GM18907 (cell line): ENCODE data around the gene C1QTNF2.

Source experiments
- ATAC-seq: cut with Tn5 transposase; IDR thresholded peaks from one replicate; pipeline ENCODE4 v1.9.1; 2021; ENCODE audit warnings: mild to moderate bottlenecking, moderate library complexity; ENCODE audit not compliant: unreplicated experiment

Gene C1QTNF2

DNA sequence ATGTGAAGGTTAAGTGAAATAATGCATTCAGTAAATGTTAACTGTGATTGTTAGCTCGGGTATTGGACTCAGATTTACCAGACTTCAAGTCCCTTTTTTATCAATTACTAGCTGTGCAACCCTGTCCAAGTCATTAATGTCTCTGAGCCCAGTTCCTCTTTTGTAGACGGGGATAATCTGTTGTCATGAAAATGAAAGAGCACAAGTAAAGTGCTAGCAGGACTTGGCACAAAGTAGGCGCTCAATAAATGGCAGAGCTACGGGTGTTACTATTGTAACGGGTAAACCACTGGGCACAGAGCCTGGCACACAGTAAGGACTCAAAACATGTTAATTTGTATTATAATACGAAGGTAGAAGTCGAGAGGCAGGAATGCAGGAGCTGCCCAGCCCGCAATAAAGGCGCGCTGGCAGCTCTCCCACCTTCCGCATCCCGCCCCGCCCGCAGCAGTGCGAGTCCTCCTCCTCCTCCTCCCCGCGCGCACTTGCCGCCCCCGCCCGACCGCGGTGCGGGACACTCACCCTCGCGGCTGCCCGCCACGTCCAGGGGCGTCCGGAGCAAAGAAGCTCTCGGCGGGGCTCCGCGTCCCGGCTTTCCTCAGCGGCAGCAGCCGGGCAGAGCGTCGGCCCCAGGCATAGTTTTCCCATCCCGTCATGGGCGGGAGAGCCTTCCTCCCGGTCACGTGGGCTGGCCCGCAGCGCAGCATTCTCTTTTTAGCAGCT, at the start of gene C1QTNF2:
C1QTNF2 (minus strand) TSS at position 637 of the 723 bp plus-strand sequence. CDS start 15,615 bp downstream, outside the sequence.
- ATAC-seq, result no peak

- no peak for ATAC-seq
These were observed 49.8 kb upstream of the C1QTNF2 start for GRCh38 chr5:160420331-160420610.

DNA sequence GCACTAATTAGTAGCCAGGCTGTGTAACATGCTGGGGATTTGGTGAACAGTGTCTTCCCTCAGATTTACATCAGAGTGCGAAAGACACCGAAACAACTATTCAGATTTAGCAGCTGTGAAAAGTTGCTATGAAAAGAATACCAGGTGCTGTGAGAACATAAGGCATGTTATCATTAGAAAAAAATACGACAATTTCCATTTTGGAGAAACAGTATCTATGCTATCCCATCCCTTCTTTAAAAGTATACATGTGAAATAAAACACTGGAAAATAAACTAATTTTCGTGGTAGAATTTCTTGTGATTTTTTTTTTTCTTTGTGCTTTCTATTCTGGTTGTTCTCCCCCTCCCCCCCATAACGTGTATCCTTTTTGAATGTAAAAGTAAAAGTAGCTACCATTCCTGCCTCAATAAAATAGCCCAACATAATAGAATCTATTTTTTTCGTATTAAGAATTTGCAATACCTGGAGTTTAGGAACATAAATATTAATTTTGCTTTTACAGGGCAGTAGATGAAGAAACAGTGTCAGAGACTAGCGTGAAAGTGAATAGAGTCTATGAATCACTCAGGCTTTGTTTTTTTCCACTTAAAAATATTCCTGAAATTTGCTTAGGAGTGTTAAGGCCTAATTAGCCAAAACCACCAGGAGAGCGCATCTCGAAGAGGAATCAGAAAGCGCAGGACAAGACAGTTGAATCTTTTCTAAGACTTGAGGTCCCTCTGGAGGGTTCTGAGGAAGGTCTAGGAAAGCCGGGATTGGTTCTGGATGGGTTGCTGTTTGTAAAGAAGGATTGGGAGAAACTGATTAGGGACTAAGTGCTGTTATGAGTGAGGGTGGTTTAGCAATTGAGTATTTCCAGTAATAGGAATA, 49.3 kb upstream of the C1QTNF2 start:
- peak; percentile 49 for ATAC-seq

DNA sequence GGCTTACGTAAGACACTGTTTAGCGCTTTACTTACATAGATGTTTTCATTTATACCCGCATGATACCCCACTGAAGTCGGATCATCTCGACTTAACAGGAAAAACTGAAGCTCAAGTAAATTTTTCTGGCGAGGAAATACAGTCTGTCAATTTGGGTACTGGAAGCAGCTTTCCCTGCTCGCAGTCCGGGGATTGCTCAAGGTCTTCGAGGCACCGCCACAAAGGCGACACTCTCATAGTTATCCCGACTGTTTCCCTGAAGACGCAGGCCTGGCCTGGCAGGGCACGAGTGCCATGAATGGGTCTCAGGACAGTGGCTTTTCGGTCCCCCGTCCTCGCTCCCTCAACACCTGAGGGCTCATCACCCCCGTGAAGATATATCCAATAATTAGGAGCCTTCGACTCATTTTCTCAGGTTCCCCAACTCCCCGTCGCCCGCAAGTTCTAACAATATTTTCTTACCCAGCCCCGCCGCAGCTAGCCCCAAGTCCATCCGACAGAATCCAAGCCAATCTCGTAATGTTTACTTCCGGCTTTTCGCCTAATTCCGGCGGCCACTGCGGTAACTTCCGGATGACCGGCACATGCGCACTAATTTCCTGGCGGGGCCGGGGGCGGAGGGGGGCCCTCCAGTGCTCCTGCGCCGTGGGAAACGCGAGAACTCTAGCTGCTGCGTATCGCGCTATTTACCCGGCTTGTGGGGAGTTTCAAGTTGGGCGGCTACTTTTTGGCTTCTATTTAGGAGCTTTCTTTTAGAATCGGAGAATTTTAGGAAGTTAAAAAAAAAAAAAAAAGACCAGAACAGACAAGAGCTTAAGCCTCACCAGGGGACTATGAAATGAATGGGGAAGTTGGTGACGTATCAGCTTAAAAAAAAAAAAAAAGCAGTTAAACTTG, 48.4 kb upstream of the C1QTNF2 start, which contains the start of gene SLU7:
SLU7 (minus strand) TSS at position 521 of the 897 bp plus-strand sequence. CDS start 3,787 bp downstream, outside the sequence.
- ATAC-seq, result peak; percentile 80

GRCh38 chr5:160399402-160400353, 29.3 kb upstream of the C1QTNF2 start, which contains the start of gene FAM200C:
Gene FAM200C, minus strand, starts transcription at chr5:160400054. Its CDS starts 4,564 bp downstream, at chr5:160395490.
- ATAC-seq, result peak; percentile 91

- ATAC-seq, result no peak
These were observed 28.4 kb upstream of the C1QTNF2 start for GRCh38 chr5:160398806-160399205.

DNA sequence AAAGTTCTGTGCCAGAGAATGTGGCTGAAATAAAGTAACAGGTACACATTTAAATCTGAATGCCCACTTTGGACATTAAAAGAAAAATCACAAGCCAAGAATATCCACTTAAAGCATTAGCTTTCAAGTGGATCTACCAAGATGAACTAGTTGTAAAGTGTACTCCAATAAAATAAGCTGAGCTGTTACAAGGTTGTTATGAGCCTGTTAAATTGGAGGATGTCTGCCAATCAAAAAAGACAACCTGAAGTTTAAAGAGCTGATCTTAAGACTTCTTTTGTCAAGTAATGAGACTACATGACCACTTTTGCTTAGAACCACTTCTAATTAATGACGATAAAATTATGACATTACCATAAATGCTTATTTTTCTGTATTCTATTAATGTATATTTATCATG, 27.1 kb upstream of the C1QTNF2 start:
- no peak for ATAC-seq

DNA sequence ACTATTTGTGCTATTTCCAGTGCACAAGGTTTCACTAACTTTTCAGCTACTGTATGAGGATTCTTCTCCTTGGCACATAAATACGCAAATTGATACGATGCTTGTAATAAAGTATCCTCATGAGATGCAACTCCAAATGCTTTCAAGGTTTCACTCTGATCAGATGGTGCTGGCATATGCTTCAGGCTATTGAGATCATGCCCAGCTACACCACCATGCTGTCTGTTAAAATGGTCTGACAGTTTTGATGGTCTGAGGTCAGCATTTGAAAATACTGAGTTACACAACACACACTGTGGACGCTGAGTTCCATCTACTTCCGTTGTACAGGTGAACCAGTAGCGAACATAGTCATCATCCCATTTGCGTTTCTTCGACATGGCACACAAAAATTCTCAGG, 24.7 kb upstream of the C1QTNF2 start:
- ATAC-seq, result no peak

DNA sequence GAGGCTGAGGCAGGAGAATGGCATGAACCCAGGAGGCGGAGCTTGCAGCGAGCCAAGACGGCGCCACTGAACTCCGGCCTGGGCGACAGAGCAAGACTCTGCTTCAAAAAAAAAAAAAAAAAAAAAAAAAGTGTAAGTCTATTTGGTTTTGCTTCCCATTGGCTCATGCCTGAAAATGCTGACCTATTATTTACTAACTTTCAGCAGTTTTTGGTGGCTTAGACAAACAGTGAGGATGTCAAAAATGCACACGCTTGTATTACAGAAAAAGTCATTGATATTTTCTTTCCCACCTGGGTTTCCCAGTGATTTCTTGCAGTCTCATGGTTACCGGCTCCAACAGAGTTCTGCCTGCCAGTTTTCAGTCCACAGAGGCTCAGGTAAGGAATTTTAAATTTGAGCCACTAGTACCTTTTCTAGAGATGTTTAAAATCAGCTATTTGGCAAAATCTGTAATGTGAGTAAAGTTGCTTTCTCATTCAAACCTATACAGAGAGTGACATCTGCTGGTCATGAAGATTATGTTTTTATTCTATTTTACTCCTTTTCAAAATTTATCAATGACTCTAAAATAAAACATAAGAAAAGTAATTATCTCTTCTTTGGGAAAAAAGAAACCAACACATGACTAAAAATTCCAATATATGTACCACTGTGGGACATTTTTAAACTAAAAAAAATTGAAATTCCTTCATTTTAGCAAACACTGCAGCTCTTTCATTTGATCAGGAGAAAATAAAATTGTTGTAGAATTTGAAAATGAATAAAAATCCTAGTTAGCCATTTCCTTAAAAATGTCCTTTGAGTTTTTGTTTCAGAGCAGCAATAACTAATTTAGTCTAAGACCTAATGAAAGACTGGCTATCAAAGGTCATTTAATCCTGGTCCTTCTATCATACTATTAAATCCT, 20.6 kb upstream of the C1QTNF2 start:
- no peak for ATAC-seq

- ATAC-seq, result no peak
These were observed 17.0 kb upstream of the C1QTNF2 start for GRCh38 chr5:160387445-160387844.

GRCh38 chr5:160385496-160385895, 15.1 kb upstream of the C1QTNF2 start:
- ATAC-seq, result no peak

DNA sequence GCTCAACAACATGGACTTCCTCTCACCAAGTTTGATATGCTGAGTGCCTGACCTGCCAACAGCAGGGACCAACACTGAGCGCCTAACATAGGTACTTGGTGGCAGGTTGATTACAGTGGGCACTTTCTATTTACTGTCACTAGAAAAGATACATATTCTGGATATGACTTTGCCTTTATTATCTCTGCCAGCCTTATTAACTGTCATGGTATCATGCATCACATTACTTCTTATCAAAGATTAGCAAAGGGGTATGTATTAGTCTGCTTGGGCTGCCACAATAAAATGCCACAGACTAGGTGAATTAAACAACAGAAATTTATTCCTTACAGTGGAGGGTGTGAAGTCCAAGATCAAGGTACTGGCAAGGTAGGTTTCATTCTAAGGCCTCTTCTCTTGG, 14.3 kb upstream of the C1QTNF2 start:
- no peak for ATAC-seq

DNA sequence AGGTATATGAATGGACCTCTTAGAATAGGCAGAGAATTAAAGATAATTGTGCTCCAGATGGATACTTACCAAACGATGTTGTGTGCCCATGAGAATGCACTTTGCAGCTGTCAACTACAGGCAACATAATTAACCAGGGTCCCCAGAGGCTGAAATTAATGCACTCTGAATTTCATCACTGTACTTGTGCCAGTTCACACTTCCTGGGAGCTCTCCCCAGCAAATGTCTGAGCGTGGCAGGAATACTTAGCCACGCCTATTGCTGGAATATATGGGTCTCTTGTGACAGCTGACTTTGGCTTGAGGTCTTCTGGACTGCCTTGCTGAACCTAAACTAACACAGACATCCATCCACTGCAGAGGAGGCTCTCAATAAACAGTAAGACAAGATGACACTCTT, 11.9 kb upstream of the C1QTNF2 start:
- ATAC-seq, result no peak

DNA sequence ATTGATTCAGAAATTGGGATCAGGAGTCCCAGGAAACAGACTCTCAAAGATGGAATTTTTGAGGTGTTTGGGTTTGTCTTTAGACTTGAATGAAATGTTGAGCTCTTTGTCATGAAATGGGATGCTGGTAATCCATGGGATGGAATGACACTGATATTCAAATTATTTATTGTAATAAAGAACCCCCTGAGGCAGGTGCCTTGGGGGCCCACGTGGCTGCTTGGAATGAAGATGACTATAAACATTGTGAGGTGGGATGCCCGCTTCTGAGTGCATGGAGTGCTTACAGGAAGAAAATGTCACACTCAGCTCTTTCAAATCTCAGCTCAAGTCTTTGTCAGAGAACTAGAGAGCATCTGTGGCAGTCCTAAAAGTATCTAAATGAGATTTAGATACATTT, 9.6 kb upstream of the C1QTNF2 start:
- ATAC-seq, result no peak

DNA sequence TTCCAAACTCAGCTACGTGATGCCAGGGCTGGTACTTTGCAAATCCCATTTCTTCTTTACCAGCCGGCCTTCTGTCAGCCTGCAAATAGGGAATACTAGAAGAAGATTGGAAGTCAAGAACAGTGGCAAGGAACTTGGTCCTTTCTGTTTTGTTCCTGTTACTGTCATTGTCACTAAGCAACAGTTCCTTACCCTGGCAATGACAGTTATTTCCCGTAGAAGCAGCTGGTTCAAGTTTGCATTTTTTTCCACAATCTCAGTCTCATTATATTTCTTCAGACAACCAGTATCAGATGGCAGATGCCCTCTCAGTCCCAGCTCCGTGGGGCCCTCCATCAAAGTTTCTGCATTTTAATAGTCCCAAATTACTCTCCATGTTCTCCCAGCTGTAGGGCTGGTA, 9.1 kb upstream of the C1QTNF2 start:
- ATAC-seq, result no peak

DNA sequence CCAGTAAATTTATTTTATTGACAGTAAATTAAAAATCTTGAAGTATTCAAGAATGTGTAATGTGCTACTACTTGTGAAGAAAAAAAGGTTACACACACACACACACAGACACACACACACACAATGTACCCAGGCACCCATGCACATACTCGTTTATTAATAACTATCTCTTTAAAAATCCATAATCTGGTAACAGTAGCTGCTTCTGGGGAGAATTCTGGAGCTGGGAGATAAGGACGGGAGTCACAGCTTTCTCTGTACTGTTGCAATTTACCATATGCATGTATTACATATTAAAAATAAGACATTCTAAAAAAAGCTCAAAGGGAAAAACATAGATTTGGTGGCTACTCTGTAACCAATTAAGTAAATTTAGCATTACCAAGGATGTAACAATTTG, 7.9 kb upstream of the C1QTNF2 start:
- no peak for ATAC-seq

DNA sequence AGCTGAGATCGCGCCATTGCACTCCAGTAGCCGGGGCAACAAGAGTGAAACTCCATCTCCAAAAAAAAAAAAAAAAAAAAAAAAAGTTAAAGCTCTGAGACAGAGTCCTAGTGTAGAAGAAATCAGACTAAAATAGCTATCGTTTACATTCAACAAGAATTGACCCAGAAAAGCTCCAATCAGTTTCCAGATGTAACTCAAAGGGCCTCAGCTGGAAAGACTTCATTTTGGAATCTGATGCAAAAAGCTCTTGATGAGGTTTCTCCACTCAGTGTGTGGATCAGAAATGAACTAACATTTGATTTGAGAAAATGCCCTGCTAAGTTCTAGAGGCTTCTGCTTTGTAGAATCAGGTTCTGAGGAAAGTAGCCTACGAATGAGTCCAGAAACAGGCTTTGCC, 7.2 kb upstream of the C1QTNF2 start:
- ATAC-seq, result no peak

- ATAC-seq, result no peak
These were observed 6.0 kb upstream of the C1QTNF2 start for GRCh38 chr5:160376416-160376815.

DNA sequence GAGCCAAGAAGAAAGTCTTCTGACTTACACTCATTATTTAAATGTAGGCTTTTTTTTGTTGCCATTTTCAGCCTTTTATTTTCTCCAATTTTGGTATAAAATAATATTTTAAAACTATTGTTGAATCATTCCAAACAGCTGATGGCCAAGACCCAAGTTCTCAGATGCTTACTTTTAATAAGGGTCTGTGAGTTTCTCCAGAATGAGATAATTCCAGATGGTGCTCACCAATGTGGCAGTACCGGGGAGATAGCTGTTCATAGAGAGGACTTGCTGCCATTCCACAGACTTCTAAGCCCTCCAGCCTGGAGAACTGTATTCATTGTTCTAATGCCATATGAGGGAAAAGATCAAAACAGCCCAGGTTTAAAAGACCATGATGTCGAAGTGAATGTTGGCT, 5.3 kb upstream of the C1QTNF2 start:
- no peak for ATAC-seq
